Non-pigmented ciliary epithelial cell (primary cell): Measurements from ENCODE around the gene TMEM220.
"Not testable (repeated sequence)": the region's sequence is repeated elsewhere in the genome, so short reads cannot be mapped to it uniquely, and the experiment has no call there.

ENCODE experiments used
- DNase-seq: peaks from one replicate; pipeline ENCODE4 v3.0.0-alpha.2; 2010; ENCODE audit warnings: low read depth

The TMEM220 gene

GRCh38 chr17:10728331-10728892, 1.4 kb downstream of the TMEM220 start:
- no peak for DNase-seq

- DNase-seq: no peak
Observed at GRCh38 chr17:10727192-10727591, 2.6 kb downstream of the TMEM220 start.

GRCh38 chr17:10726196-10726595, 3.6 kb downstream of the TMEM220 start:
- DNase-seq: no peak

GRCh38 chr17:10725262-10725661, 4.6 kb downstream of the TMEM220 start:
- DNase-seq: no peak

- no peak for DNase-seq
Observed at GRCh38 chr17:10724546-10725195, 5.2 kb downstream of the TMEM220 start.

GRCh38 chr17:10718547-10718946, 11.3 kb downstream of the TMEM220 start:
- DNase-seq: no peak

GRCh38 chr17:10716218-10716617, 13.6 kb downstream of the TMEM220 start:
- no peak for DNase-seq

GRCh38 chr17:10713318-10713717, 16.5 kb downstream of the TMEM220 start:
- DNase-seq: no peak

GRCh38 chr17:10705727-10706126, 24.1 kb downstream of the TMEM220 start:
- no peak for DNase-seq

GRCh38 chr17:10702574-10702973, 27.2 kb downstream of the TMEM220 start:
- no peak for DNase-seq

GRCh38 chr17:10699856-10700255, 30.0 kb downstream of the TMEM220 start:
- peak; percentile 17 for DNase-seq

- DNase-seq: no peak
Observed at GRCh38 chr17:10698096-10698818, 31.6 kb downstream of the TMEM220 start.

GRCh38 chr17:10697092-10698081, 32.4 kb downstream of the TMEM220 start, which contains the start of the genes ADPRM and SCO1:
Gene ADPRM (plus strand): TSS chr17:10697594. CDS start chr17:10704927, 7,333 bp downstream.
Gene SCO1 (minus strand): TSS chr17:10697533. CDS start chr17:10697507, 26 bp downstream.
- peak; percentile 65 for DNase-seq

GRCh38 chr17:10695875-10696407, 33.9 kb downstream of the TMEM220 start:
- DNase-seq: not testable (repeated sequence)

GRCh38 chr17:10687499-10687898, 42.3 kb downstream of the TMEM220 start:
- DNase-seq: no peak

- no peak for DNase-seq
Observed at GRCh38 chr17:10683853-10684252, 46.0 kb downstream of the TMEM220 start.

GRCh38 chr17:10681866-10682446, 47.9 kb downstream of the TMEM220 start:
- DNase-seq: no peak

- DNase-seq: no peak
Observed at GRCh38 chr17:10674704-10675103, 55.1 kb downstream of the TMEM220 start.

- no peak for DNase-seq
Observed at GRCh38 chr17:10673312-10673711, 56.5 kb downstream of the TMEM220 start.

- peak; percentile 11 for DNase-seq
Observed at GRCh38 chr17:10668775-10669174, 61.0 kb downstream of the TMEM220 start.

GRCh38 chr17:10666906-10667305, 62.9 kb downstream of the TMEM220 start:
- DNase-seq: no peak
